HG02759 (cell line): ENCODE results near the gene SFT2D1.

Experiments used
- ATAC-seq: cut with Tn5 transposase; IDR thresholded peaks from one replicate; pipeline ENCODE4 v1.9.1; 2021; ENCODE audit warnings: mild to moderate bottlenecking, moderate library complexity; ENCODE audit not compliant: unreplicated experiment

Gene SFT2D1

GRCh38 chr6:166308769-166309589, 33.4 kb downstream of the SFT2D1 start:
- no peak for ATAC-seq

GRCh38 chr6:166308033-166308768, 34.1 kb downstream of the SFT2D1 start, which contains the start of gene PRR18:
Gene PRR18, minus strand, starts transcription at chr6:166308392. Its CDS starts 250 bp downstream, at chr6:166308142.
- ATAC-seq: peak; percentile 68

GRCh38 chr6:166307082-166308032, 35.0 kb downstream of the SFT2D1 start:
- ATAC-seq: peak; percentile 39

GRCh38 chr6:166306378-166307081, 35.8 kb downstream of the SFT2D1 start:
- no peak for ATAC-seq

- ATAC-seq: no peak
These were observed 36.7 kb downstream of the SFT2D1 start for GRCh38 chr6:166305562-166306117.

- ATAC-seq: no peak
These were observed 38.2 kb downstream of the SFT2D1 start for GRCh38 chr6:166304106-166304505.

GRCh38 chr6:166301611-166302529, 40.5 kb downstream of the SFT2D1 start:
- ATAC-seq: no peak

GRCh38 chr6:166300357-166300987, 41.9 kb downstream of the SFT2D1 start:
- no peak for ATAC-seq

GRCh38 chr6:166297606-166298005, 44.7 kb downstream of the SFT2D1 start:
- no peak for ATAC-seq

GRCh38 chr6:166296035-166296883, 46.1 kb downstream of the SFT2D1 start:
- no peak for ATAC-seq

- ATAC-seq: no peak
These were observed 48.4 kb downstream of the SFT2D1 start for GRCh38 chr6:166293731-166294584.

GRCh38 chr6:166289207-166290060, 52.9 kb downstream of the SFT2D1 start:
- no peak for ATAC-seq

GRCh38 chr6:166286839-166287271, 55.5 kb downstream of the SFT2D1 start:
- peak; percentile 98 for ATAC-seq

- no peak for ATAC-seq
These were observed 57.1 kb downstream of the SFT2D1 start for GRCh38 chr6:166285233-166285632.

- ATAC-seq: no peak
These were observed 57.7 kb downstream of the SFT2D1 start for GRCh38 chr6:166284640-166285039.
